Left ventricle myocardium superior (tissue), 1 donor: ENCODE measurements around the gene CABP7. TPM values are rescaled to one million over a fixed set of nuclear protein-coding genes. Genes with fewer than 3 reads are reported as not detected.

Source experiments
- ATAC-seq: fragments of 200-7000 bp; cut with Tn5 transposase; one replicate; pipeline ENCODE4 v1.9.1; 2020; ENCODE audit warnings: mild to moderate bottlenecking, moderate library complexity
- DNase-seq: peaks from one replicate; pipeline ENCODE4 v3.0.0-alpha.2; 2020
- intact Hi-C: fragments of 100-400 bp; cut with micrococcal nuclease; formaldehyde crosslinking; loops from one replicate; pipeline ENCODE4 v1.11.0; 2022
- total RNA-seq: library from RNA; stranded (reverse); fragmentation: NEBNext Ultra II Directional; extraction: Animal tissue kit (Norgen Biotek cat#: 25700); gene quantifications from one replicate; pipeline ENCODE4 v1.2.1, GENCODE V29; 2021
- donor health status: DM: no; HTN: yes; CAD: no; lungs with severe emphysema.

The CABP7 gene
- total RNA-seq, 1 donor from 2014 or later = not detected

DNA sequence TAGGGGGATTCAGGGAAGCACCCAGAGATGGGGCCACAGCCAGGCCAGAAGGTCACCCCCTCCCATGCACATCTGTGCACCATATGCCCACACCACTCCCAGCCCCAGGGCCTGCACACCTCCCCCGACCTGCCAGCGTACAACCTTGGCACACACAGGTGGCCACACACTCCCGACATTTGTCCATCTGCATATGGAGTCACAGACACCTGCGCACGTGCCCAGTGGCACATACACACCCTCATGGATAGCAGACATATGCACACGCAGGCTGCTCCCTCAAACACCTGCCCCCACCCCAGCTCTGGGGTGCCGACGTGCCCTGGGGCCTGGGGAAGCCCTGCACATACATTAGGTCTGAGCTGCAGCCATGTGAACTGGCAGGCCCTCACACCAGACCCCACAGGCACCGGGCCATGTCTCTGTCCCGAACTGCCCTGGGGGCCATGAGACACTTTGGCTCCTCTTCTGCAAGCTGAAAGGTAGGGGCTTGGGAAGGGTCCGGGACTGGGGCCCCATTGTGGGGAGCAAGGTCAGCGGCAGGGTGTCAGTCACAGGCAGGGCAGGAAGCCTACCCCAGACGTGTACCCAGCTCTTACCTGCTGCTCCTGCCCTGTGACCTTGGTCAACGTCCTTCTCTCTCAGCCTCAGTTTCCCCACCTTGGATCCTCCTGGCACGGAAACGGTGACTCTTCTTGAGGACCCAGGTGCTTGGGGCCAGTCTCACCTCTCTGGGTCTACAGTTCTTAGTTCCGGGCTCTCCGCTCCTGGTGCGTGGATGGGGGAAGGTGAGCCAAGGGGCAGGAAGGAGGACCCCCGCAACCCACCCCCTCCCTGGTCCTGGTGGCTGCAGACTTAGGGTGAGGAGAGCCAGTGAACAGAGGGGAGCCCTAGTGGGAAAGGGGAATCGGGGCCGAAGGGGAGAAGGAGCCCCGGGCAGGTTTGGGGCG is 579 bp upstream of the CABP7 start:
- ATAC-seq (no peak), DNase-seq (no peak)
- intact Hi-C loops = no loop called here

DNA sequence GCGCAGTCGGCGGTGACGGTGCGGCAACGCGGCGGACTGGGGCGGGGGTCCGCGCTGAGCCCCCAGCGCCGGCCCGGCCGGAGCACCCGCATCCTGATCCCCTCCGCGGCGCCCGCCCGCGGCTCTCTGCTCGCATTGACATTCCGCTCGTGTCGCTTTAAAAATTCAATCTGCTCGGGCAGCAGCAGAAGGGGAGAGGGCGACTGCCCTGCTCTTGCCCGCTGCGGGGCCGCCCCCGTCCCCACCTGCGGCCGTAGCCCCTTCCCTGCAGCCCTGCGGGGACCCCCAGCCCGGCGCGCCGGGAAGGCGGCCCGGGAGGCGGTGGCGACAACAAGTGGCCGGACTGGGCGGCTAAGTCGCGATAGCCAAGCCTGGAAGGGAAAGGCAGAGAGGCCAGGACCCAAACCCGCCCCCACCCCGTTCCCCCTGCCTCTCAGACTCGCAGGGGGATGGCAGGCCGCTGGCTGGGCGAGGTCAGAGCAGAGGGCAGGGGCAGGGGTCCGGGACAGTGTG is 1.1 kb downstream of the CABP7 start:
- ATAC-seq (no peak), DNase-seq (no peak)
- intact Hi-C loops = no loop called here

DNA sequence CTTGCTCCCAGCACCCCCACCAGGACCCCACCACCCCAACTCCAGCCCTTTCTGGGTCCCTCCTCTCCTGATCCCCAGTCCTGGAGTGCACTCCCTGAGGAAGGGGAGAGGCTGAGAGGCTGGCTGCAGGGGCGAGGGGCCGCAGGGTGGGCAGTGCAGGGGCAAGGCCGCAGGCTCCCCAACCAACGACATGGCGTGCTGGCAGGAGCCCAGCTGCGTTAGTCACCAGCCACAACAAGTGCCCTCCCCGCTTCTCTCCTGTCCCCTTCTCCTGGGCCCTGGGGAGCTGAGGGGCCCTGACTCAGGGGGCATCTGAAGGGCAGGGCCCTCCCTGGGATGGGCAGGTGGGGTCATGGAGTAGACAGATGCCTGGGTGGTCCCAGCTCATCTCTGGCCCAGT is 2.3 kb downstream of the CABP7 start:
- intact Hi-C loops = no loop called here
- ATAC-seq (no peak), DNase-seq (no peak)

DNA sequence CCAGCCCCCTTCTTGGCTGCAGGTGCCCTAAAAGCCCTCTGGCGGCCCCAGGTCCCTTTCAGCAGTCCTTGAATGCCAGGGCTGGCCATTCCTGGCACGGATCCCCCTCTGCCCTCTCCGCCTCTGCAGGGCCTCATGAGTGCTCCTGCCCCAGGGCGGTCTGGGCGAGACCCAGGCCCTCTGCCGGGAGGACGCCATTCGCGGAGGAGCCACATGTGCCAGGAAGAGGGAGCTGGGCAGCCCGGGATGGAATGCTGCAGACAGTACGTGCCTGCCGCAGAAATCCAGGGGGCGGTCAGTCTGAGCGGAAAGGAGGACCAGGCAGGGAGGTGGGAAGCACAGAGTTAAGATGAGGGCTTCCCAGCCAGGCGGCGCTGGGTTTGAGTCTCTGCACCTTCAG is 2.8 kb downstream of the CABP7 start:
- intact Hi-C loops = no loop called here
- ATAC-seq (no peak), DNase-seq (no peak)

DNA sequence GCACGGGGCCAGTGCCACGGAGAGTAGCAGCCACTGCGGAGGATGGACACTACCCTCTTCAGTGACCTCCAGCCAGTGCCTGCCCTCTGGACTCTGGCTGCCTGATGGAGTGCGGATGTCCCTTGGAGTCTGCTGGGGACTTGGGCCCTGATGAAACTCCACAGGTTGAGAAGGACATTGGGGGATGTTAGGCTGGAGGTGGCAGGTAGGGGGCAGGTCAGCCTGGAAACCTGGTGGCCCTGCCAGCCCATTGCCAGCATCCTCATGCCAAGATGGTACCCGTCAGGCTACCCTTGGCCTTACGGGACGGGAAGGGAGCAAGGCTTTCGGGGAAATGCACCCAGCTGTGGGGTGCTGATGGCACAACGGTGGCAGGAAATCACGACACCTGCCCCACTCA is 4.0 kb downstream of the CABP7 start:
- ATAC-seq = no peak
- no peak for DNase-seq
- intact Hi-C loops = no loop called here

DNA sequence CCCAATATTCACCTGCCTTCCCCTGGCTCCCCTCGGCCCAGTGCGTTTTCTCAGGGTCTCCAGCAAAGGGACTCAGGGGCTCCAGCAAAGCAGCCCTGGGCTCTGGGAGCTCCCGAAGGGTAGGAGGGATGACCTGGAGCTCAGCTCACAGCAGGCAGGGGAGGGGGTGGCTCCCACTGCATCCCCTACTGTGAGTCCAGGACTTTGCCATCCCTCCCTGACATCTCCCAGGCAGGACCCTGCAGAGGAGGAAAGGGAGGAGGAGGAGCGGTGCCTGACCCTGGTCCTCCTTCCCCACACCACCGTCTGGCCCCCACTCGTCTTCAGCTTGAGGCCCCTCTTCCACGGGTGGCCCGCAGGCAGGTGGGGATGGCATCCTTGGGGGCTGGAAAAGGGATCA is 5.0 kb downstream of the CABP7 start:
- intact Hi-C loops = no loop called here
- ATAC-seq (no peak), DNase-seq (no peak)

- no peak for ATAC-seq
- no peak for DNase-seq
- intact Hi-C loops = no loop called here
These were observed 6.3 kb downstream of the CABP7 start for GRCh38 chr22:29726106-29726505.

DNA sequence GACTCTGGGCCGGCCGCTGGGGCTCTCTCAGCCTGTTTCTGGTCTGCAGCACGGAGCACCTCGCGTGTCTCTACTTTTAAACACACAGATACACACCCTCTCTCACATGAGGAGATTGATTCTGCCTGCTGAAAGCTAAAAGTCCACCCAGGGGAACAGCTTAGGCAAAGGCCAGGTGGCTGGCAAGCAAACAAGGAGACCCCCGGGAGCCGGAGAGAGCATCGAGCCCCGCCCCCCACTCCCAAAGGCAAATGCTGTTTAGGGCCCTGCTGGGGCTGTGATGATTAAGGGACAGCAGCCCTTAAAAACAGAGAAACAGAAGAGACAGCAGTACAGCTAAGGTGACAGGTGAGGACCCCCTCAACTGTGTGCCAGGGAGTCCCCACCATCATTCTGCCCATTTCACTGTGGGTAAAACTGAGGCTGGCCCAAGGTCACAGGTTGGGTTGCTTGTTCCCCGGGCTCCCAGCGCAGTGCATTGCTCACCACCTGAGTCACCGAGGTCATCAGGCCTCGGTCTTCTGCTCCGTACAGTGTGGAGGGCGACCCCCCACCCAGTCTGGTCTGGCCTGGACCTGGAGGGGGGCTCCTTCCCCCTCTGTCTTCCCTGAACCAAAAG is 6.8 kb downstream of the CABP7 start:
- intact Hi-C loops = no loop called here
- DNase-seq (no peak), ATAC-seq (no peak)

DNA sequence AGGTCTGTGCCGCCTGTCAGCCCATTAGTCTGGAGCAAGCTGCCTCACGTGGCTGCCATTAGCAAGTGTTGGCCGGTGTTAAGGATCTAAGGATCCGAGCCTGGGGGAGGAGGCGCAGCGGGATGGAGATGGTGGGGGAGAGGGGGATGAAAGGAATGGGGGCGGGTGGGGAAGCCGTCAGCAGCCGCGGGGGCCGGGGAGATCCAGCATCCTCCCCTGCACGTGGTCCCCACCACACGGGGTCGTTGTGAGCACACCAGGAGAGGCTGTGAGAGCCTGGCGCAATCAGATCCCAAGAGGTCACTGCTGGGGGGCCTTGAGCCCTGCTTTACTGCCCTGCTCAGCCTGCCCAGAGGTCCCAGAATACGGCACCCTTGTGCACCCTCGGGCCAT is 7.3 kb downstream of the CABP7 start:
- peak; percentile 68 for DNase-seq
- intact Hi-C loops = no loop called here
- peak; percentile 60 for ATAC-seq

GRCh38 chr22:29729161-29729560 is 9.4 kb downstream of the CABP7 start:
- intact Hi-C loops = no loop called here
- ATAC-seq (no peak), DNase-seq (no peak)

- no peak for DNase-seq
- intact Hi-C loops = no loop called here
- ATAC-seq = no peak
These were observed 11.5 kb downstream of the CABP7 start for GRCh38 chr22:29731058-29731850.

DNA sequence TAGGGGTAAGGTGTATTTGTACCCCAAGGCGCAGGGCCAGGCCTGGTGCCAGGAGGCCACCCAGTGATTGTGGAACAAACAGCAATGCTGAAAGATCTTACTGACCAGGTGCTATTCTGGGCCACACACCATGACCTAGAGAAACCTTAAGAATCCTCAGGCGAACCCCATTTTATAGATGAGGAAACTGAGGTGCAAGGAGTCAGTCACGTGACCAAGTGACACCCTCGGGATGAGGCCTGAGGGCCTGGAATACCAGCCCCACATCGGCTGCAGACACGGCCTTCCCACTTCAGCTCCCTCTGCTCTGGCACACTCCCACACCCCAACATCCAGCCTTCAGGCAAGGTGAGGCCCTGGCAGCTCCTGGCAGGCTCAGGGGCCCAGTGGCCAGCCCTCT is 13.1 kb downstream of the CABP7 start:
- ATAC-seq = no peak
- intact Hi-C loops = no loop called here
- DNase-seq = no peak

- ATAC-seq (peak; percentile 57), DNase-seq (peak; percentile 65)
- intact Hi-C loops = no loop called here
These were observed 13.8 kb downstream of the CABP7 start for GRCh38 chr22:29733362-29734201.

DNA sequence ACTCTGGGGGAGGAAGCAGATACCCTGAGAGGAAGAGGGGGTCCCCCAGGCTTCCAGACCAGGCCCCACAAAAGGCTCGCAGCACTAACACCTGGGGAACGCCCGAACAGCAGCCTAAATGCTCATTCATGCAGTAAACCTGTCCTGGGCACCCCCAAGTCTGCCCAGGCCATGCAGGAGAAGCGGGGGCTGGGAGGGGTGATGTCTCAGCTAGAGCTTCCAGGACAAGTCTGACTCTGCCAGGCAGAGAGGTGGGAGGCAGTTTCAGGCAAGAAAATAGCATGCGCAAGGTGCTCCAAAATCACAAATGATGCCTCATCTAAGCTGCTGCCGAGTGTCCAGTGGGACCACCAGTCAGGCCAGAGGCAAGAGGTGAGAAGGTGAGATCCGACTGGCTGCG is 14.6 kb downstream of the CABP7 start:
- DNase-seq (no peak), ATAC-seq (no peak)
- intact Hi-C loops = no loop called here

GRCh38 chr22:29734838-29735237 is 15.0 kb downstream of the CABP7 start:
- intact Hi-C loops = no loop called here
- no peak for ATAC-seq

DNA sequence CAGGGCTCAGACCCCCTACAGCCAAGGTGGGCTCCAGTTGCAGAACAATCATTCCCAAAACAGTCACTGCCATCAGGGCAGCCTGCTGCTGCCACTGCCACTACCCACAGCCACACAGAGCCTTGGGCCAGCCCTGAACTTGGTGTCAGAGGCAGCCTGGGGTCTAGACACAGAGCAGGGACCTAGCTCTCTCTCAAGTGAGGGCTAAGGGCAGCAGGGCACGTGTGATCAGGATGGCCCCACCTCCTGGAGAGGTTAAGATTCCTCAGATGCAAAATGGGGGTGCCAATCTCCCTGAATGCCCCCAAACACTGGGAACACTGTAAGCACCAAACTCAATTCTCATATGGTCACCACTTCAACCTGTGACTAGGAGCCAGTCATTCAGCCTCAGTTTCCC is 15.6 kb downstream of the CABP7 start:
- DNase-seq = no peak
- ATAC-seq = no peak
- intact Hi-C loops = no loop called here

More at GRCh38 chr22:29734838-29735237, 15.0 kb downstream of the CABP7 start:
- DNase-seq = no peak

- intact Hi-C loops = no loop called here
- peak; percentile 42 for DNase-seq
These were observed 17.7 kb downstream of the CABP7 start for GRCh38 chr22:29737251-29738117.

More at GRCh38 chr22:29737251-29738117, 17.7 kb downstream of the CABP7 start:
- ATAC-seq = peak; percentile 61
